A673 (cell line): ENCODE measurements around the gene PHEX. TPM values are rescaled to one million over a fixed set of nuclear protein-coding genes. Genes with fewer than 3 reads are reported as not detected.

Source experiments
- BruUV-seq: library from RNA; stranded (reverse); fragments of 400-500 nt; replicated peaks from 2 replicates; lab custom pipeline; 2021; lab: Mats Ljungman, UMichigan
- CTCF ChIA-PET: fragments of 300-600 bp; sonication (Branson Sonifier 250); formaldehyde crosslinking; loops from one replicate; lab custom pipeline; 2022; ENCODE audit warnings: antibody characterized with exemption; lab: Charles Lee
- POLR2A ChIA-PET: fragments of 300-600 bp; sonication (Branson Sonifier 250); formaldehyde crosslinking; loops from one replicate; lab custom pipeline; 2022; ENCODE audit warnings: antibody characterized with exemption; ENCODE audit not compliant: low non-redundant PET; lab: Charles Lee
- DNase-seq: peaks from one replicate; pipeline ENCODE4 v3.0.0-alpha.2; 2015; ENCODE audit warnings: low spot score
- H3K27ac ChIP-seq: fragments of 200-600 bp; sonication (generic); 2 replicates; pipeline ENCODE4 v1.5.1; 2016; ENCODE audit warnings: mixed run types, low read depth, mild to moderate bottlenecking, mixed read lengths, antibody characterized with exemption, low read length; ENCODE audit not compliant: poor library complexity, severe bottlenecking
- H3K27me3 ChIP-seq: fragments of 200-600 bp; sonication (generic); replicated peaks from 2 replicates; pipeline ENCODE4 v1.6.1; 2017; ENCODE audit warnings: mixed run types, low read depth, mild to moderate bottlenecking, mixed read lengths, antibody characterized with exemption, low read length; ENCODE audit not compliant: insufficient read depth, poor library complexity
- H3K36me3 ChIP-seq: fragments of 200-600 bp; sonication (generic); 2 replicates; pipeline ENCODE4 v1.6.1; 2016; ENCODE audit warnings: mixed run types, mild to moderate bottlenecking, mixed read lengths, antibody characterized with exemption, low read length; ENCODE audit not compliant: insufficient read depth, poor library complexity, severe bottlenecking
- H3K4me1 ChIP-seq: fragments of 200-600 bp; sonication (generic); 2 replicates; pipeline ENCODE4 v1.6.1; 2017; ENCODE audit warnings: mixed run types, mild to moderate bottlenecking, mixed read lengths, antibody characterized with exemption, low read length; ENCODE audit not compliant: insufficient read depth, poor library complexity, severe bottlenecking
- H3K4me3 ChIP-seq: fragments of 200-600 bp; sonication (generic); 2 replicates; pipeline ENCODE4 v1.5.1; 2016; ENCODE audit warnings: low read depth, mixed run types, mild to moderate bottlenecking, mixed read lengths, low read length; ENCODE audit not compliant: poor library complexity, severe bottlenecking
- H3K9me3 ChIP-seq: fragments of 200-600 bp; sonication (generic); 2 replicates; pipeline ENCODE4 v1.6.1; 2016; ENCODE audit warnings: mixed run types, low read depth, mild to moderate bottlenecking, mixed read lengths, antibody characterized with exemption, low read length; ENCODE audit not compliant: poor library complexity, severe bottlenecking
- CTCF ChIP-seq: fragments of 300-800, 200-600 bp; sonication (generic); conservative IDR thresholded peaks from 2 replicates; pipeline ENCODE4 v1.5.1; 2017; ENCODE audit warnings: low read depth, mild to moderate bottlenecking, antibody characterized with exemption, low read length, moderate library complexity, mixed read lengths
- EZH2 ChIP-seq: fragments of 200-600 bp; sonication (generic); IDR thresholded peaks from 2 replicates; pipeline ENCODE4 v1.6.1; 2017; ENCODE audit warnings: borderline replicate concordance, low read depth, mild to moderate bottlenecking, mixed read lengths, antibody characterized with exemption, low read length; ENCODE audit not compliant: poor library complexity, severe bottlenecking
- intact Hi-C: fragments of 100-400 bp; cut with micrococcal nuclease; formaldehyde crosslinking; loops from one replicate; pipeline ENCODE4 v1.10.0; 2022; ENCODE audit not compliant: unreplicated experiment
- total RNA-seq: library from RNA; stranded (reverse); gene quantifications from 2 replicates; pipeline ENCODE4 v1.2.3, GENCODE V29; 2021

Gene PHEX
- total RNA-seq, 1 experiment from 2014 or later: 0.43 TPM

DNA sequence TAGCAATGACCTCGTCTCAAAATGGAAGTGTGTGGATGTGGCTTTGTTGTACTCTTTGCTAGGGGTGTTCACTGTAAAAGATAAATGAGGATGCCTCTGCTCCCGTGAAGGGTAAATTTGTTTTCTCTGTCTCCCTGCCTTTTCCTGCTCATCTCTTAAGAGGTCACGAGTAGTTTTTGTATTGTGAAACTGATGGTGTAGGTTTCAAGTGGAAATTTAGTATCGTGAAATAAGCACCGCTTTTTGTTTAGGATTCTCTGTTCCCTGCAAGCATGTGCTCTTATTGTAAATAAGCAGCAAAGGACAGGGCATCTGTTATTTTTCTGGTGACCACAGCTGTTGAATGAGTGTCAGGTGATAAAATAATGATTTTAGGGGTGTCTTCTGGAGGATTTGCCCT lies 104.6 kb downstream of the PHEX start:
- CTCF ChIA-PET: interaction anchor here (1.3 kb wide), 1 partner anchor 142 kb away, joined by 3 read pairs; no protein-coding TSS in a partner anchor
- Histone ChIP-seq H3K36me3 (no peaks in the 10 kb centered on the region), H3K27ac (no peak overlapping the region), H3K27me3 (no peaks in the 10 kb centered on the region), H3K9me3 (no peaks in the 10 kb centered on the region), H3K4me1 (peaks cover 4% of the 10 kb centered on the region), H3K4me3 (no peak overlapping the region)
- no peak for TF ChIP-seq CTCF
- no peak for TF ChIP-seq EZH2
- POLR2A ChIA-PET: no interaction called here
- no peak for DNase-seq
- BruUV-seq: no TSS peak
- intact Hi-C loops: loop anchor here (2.0 to 10.0 kb wide), 4 partner anchors 611 to 1478 kb away; no protein-coding TSS in a partner anchor

- ChIA-PET CTCF (no interaction called here), POLR2A (no interaction called here)
- H3K27ac ChIP-seq: no peak overlapping the region
- H3K4me3 ChIP-seq: no peak overlapping the region
- no peak for DNase-seq
- intact Hi-C loops: loop anchor here (5.0 to 10.0 kb wide), 3 partner anchors 607 to 1475 kb away; no protein-coding TSS in a partner anchor
- TF ChIP-seq CTCF (no peak), EZH2 (no peak)
- BruUV-seq: no TSS peak
- H3K27me3 ChIP-seq: no peaks in the 10 kb centered on the region
- H3K36me3 ChIP-seq: no peaks in the 10 kb centered on the region
- H3K9me3 ChIP-seq: no peaks in the 10 kb centered on the region
- peaks cover 4% of the 10 kb centered on the region for H3K4me1 ChIP-seq
Measured at GRCh38 chrX:22139822-22140221, 107.7 kb downstream of the PHEX start.

DNA sequence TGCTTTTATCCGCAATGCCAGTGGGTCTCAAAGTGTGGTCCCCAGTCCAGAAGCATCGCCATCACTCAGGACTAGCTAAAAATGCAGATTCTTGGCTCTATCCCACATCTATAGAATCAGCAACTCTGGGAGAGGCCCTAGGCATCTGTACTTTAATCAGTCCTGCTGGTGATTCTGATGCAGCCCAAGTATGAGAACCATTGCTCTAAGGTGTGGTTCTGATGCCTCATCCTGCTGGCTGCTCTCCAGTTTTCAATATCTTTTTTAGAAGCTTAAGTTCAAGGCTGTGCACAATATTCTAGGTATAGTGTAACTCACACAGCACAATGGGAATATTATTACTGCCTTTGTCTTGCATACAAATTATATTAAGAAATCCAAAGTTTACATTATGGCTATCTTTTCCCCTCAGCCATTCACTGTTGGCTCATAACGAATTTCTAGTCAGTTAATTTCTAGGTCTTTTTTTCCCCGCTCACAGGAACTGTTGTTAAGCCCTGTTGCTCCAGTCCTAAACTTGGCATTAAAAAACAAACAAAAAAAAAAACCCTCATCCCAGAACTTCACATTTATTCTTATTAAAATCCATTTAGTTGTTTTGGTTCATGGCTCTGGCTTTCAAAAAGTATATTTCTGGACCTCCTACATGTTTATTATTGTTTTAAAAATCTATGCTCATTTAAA lies 109.1 kb downstream of the PHEX start:
- DNase-seq: no peak
- intact Hi-C loops: no loop called here
- peaks cover 2% of the 10 kb centered on the region for H3K4me1 ChIP-seq
- ChIA-PET CTCF (no interaction called here), POLR2A (no interaction called here)
- BruUV-seq: no TSS peak
- no peak overlapping the region for H3K4me3 ChIP-seq
- no peak overlapping the region for H3K27ac ChIP-seq
- H3K9me3 ChIP-seq: no peaks in the 10 kb centered on the region
- no peaks in the 10 kb centered on the region for H3K27me3 ChIP-seq
- TF ChIP-seq EZH2 (no peak), CTCF (no peak)
- no peaks in the 10 kb centered on the region for H3K36me3 ChIP-seq
